RWPE2 (cell line): ENCODE results near the gene LOXHD1.

Experiments used
- ATAC-seq: fragments of 200-7000 bp; cut with Tn5 transposase; 3 replicates; pipeline ENCODE4 v1.9.1; 2021; ENCODE audit warnings: low read depth
- DNase-seq: peaks from one replicate; pipeline ENCODE4 v3.0.0-alpha.2; 2020; ENCODE audit warnings: low spot score
- H3K27ac ChIP-seq: fragments of 450-650 bp; 2 replicates; pipeline ENCODE4 v1.5.1; 2017; ENCODE audit warnings: mild to moderate bottlenecking; ENCODE audit not compliant: poor library complexity, severe bottlenecking
- H3K27me3 ChIP-seq: fragments of 250-450 bp; sonication (Bioruptor Pico); 2 replicates; pipeline ENCODE4 v1.5.1; 2021; ENCODE audit warnings: mild to moderate bottlenecking, moderate library complexity; ENCODE audit not compliant: insufficient read depth, poor library complexity, severe bottlenecking
- H3K36me3 ChIP-seq: fragments of 250-450 bp; sonication (Bioruptor Pico); 2 replicates; pipeline ENCODE4 v1.5.1; 2020; ENCODE audit warnings: low read depth, mild to moderate bottlenecking, moderate library complexity
- H3K4me1 ChIP-seq: fragments of 250-450 bp; sonication (Bioruptor Pico); 2 replicates; pipeline ENCODE4 v1.5.1; 2021; ENCODE audit warnings: mild to moderate bottlenecking, moderate library complexity; ENCODE audit not compliant: insufficient read depth, poor library complexity, severe bottlenecking
- H3K4me3 ChIP-seq: fragments of 250-450 bp; sonication (Bioruptor Pico); 2 replicates; pipeline ENCODE4 v1.5.1; 2021; ENCODE audit warnings: mild to moderate bottlenecking, moderate library complexity; ENCODE audit not compliant: severe bottlenecking
- H3K9me3 ChIP-seq: fragments of 250-450 bp; sonication (Bioruptor Pico); 2 replicates; pipeline ENCODE4 v1.5.1; 2021; ENCODE audit warnings: mild to moderate bottlenecking, moderate library complexity; ENCODE audit not compliant: severe bottlenecking
- TF ChIP-seq, protein P1 (sequence below): fragments of 450-650 bp; IDR thresholded peaks from one replicate; pipeline ENCODE4 v1.5.1; 2017; ENCODE audit warnings: mild to moderate bottlenecking, moderate library complexity; ENCODE audit not compliant: poor library complexity, severe bottlenecking

The LOXHD1 gene

DNA sequence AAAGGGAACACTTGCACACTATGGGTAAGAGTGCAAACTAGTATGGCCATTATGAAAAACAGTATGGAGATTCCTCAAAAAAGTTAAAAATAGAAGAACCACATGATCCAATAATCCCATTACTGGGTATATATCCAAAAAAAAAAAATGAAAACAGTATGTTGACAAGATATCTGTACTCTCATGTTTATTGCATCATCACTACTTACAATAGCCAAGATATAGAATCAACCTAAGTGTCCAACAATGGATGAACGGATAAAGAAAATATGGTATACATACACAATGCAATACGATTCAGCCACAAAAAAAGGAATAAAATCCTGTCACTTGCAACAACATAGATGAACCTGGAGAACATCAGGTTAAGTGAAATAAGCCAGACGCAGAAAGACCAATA is 73.3 kb downstream of the LOXHD1 start:
- Histone ChIP-seq H3K36me3 (no peaks in the 10 kb centered on the region), H3K4me1 (no peaks in the 10 kb centered on the region), H3K27me3 (no peaks in the 10 kb centered on the region), H3K27ac (no peak overlapping the region), H3K4me3 (no peak overlapping the region), H3K9me3 (no peaks in the 10 kb centered on the region)
- TF ChIP-seq, protein P1, sequence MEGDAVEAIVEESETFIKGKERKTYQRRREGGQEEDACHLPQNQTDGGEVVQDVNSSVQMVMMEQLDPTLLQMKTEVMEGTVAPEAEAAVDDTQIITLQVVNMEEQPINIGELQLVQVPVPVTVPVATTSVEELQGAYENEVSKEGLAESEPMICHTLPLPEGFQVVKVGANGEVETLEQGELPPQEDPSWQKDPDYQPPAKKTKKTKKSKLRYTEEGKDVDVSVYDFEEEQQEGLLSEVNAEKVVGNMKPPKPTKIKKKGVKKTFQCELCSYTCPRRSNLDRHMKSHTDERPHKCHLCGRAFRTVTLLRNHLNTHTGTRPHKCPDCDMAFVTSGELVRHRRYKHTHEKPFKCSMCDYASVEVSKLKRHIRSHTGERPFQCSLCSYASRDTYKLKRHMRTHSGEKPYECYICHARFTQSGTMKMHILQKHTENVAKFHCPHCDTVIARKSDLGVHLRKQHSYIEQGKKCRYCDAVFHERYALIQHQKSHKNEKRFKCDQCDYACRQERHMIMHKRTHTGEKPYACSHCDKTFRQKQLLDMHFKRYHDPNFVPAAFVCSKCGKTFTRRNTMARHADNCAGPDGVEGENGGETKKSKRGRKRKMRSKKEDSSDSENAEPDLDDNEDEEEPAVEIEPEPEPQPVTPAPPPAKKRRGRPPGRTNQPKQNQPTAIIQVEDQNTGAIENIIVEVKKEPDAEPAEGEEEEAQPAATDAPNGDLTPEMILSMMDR: no peak
- DNase-seq: no peak
- ATAC-seq: no peak

DNA sequence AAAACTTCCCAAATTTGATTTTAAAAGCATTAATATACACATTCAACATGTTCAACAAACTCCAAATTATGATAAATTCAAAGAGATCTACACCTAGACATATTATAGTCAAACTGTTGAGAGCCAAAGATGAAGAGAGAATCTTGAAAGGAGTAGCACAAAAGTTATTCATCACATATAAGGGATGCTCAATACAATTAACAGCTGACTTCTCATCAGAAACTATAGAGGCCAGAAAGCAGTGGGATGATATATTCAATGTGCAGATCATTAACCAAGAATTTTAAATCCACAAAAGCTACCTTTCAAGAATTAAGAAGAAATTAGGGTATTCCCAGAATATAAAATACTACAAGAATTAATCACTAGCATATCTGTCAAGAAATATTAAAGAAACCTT is 75.4 kb downstream of the LOXHD1 start:
- no peaks in the 10 kb centered on the region for H3K4me1 ChIP-seq
- TF ChIP-seq, protein P1: no peak
- H3K27ac ChIP-seq: no peak overlapping the region
- no peaks in the 10 kb centered on the region for H3K36me3 ChIP-seq
- no peak overlapping the region for H3K4me3 ChIP-seq
- H3K9me3 ChIP-seq: no peaks in the 10 kb centered on the region
- ATAC-seq: no peak
- H3K27me3 ChIP-seq: no peaks in the 10 kb centered on the region
- DNase-seq: no peak

DNA sequence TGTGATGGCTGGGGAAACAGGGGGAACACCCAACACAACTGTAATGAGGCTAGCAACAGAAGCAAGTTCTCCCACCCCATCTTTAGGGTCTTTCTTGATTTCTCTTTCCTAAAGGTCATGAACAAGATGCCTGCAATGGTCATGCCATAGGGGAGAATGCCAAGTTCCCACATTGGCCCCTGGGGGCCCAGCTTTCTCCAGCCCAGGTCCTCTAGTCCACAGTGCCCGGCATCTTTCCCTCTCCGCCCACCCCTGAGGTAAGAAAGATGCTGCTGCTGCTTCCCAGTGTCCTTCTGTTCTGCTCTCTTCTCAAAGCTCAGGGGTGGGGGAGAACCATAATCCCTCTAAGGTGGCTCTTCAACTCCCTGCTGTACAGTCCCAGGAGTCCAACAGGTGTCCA is 78.0 kb downstream of the LOXHD1 start:
- ATAC-seq: no peak
- Histone ChIP-seq H3K9me3 (no peaks in the 10 kb centered on the region), H3K4me3 (no peak overlapping the region), H3K36me3 (no peaks in the 10 kb centered on the region), H3K27me3 (no peaks in the 10 kb centered on the region), H3K4me1 (no peaks in the 10 kb centered on the region), H3K27ac (no peak overlapping the region)
- TF ChIP-seq, protein P1: no peak
- no peak for DNase-seq

DNA sequence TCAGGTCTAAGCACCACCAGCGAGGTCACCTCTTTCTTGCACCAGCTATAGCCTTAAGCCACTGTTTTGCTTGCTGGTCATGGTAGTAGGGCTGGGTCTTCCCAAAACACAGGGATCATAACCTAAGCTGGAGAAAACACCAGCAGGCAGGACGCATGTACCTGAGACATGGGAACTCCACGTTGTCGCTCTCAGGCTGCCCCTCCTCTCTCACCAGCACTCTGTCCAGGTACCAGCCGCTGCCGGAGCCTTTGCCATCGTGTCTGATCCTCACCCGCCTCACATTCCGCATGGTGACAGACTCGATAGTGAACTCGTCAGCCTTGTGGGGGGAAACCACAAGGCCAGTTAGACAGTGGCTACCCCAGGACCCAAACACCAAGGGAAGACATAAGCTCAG is 79.5 kb downstream of the LOXHD1 start:
- no peak overlapping the region for H3K27ac ChIP-seq
- H3K4me1 ChIP-seq: no peaks in the 10 kb centered on the region
- H3K9me3 ChIP-seq: no peaks in the 10 kb centered on the region
- TF ChIP-seq, protein P1: no peak
- H3K27me3 ChIP-seq: no peaks in the 10 kb centered on the region
- no peak overlapping the region for H3K4me3 ChIP-seq
- ATAC-seq (no peak), DNase-seq (no peak)
- no peaks in the 10 kb centered on the region for H3K36me3 ChIP-seq

DNA sequence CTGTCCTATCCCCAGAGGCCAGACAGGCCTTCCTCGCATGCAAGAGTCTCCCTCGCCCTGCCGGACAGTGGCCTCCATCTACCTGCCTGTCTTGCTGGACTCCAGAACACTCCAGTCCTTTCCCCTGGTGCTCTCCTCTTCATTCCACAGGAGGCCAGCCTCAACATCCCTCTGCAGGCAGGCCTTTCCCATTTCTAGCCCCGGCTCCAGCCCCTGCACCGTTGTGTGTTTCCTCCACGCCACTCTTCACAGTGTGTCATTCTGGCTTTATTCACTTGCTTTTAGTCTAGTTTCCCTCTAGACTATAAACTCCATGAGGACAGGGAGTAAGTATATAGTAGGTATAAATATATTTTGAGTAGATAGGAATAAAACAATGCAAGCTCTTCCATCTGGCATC is 81.2 kb downstream of the LOXHD1 start:
- TF ChIP-seq, protein P1: no peak
- Histone ChIP-seq H3K27me3 (no peaks in the 10 kb centered on the region), H3K4me3 (no peak overlapping the region), H3K27ac (no peak overlapping the region), H3K4me1 (no peaks in the 10 kb centered on the region), H3K9me3 (no peaks in the 10 kb centered on the region), H3K36me3 (no peaks in the 10 kb centered on the region)
- ATAC-seq (no peak), DNase-seq (no peak)
